ENCODE data around the gene CEP89.

- no peak for TF ChIP-seq CTCF (IDR thresholded peaks at IDR 0.05)
- no peak for TF ChIP-seq POLR2A (IDR thresholded peaks at IDR 0.05)
- TF ChIP-seq POLR2AphosphoS5 (IDR thresholded peaks at IDR 0.05), result no peak
- no peak for TF ChIP-seq EP300 (IDR thresholded peaks at IDR 0.05)
Observed at GRCh38 chr19:32843716-32844245, 128.0 kb downstream of the CEP89 start.
